GM18517 (cell line): ENCODE results near the gene MAP3K2.

Experiments
- ATAC-seq: cut with Tn5 transposase; IDR thresholded peaks from one replicate; pipeline ENCODE4 v1.9.1; 2021; ENCODE audit warnings: mild to moderate bottlenecking, moderate library complexity; ENCODE audit not compliant: unreplicated experiment

Gene MAP3K2

GRCh38 chr2:127309468-127309867 is 78.3 kb downstream of the MAP3K2 start:
- no peak for ATAC-seq

DNA sequence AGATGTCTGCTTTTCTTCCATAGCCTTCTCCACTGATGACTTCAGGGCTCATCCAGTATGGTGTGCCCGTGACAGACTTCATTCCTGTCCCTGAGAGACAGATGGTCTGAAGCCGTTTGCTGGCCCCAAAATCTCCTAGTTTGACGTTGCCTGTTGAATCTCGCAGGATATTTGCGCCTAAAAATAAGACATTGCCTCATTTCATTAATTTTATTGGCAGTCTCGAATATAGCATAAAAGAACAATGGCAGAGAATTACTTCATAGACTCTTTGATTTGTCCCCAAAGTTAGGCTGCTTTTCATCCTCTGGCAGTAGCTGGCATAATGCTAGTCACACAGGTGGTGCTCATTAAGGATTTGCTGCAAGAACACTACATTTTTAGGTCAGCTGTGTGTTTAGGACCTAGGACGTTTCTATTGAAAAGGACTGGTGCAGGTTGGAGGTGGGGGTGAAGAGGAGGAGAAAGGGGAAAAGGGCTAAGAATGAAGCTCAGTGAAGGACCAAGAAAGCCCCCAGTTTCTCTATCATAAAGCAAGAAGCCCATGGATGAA is 79.1 kb downstream of the MAP3K2 start:
- ATAC-seq = no peak

DNA sequence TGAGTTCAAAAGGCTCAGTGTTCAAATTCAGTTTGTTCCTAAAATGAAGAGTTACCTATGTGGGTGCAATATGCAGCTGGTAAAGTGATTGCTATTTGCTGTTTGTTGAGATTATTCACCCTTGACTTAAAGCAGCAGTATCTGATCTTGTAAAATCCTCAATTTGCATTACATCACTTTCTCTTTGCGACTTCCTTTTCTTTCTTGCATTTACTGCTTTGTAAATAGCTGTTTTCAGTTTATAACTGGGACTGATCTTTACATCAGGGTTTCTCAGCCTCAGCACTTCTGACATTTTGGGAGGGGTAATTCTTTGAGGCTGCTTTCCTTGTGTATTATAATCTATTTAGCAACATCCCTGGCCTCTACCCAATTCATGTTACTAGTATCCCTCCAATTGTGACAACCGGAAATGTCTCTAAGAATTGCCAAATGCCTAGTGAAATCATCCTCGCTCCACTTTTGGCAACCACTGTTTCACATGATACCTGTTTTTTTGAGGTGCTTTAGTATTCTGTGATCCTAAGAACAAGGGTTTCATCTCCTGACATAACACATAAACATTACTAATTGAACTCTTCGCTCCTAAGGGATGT is 81.7 kb downstream of the MAP3K2 start:
- ATAC-seq = no peak

- no peak for ATAC-seq
Measured at GRCh38 chr2:127302168-127302567, 85.6 kb downstream of the MAP3K2 start.

DNA sequence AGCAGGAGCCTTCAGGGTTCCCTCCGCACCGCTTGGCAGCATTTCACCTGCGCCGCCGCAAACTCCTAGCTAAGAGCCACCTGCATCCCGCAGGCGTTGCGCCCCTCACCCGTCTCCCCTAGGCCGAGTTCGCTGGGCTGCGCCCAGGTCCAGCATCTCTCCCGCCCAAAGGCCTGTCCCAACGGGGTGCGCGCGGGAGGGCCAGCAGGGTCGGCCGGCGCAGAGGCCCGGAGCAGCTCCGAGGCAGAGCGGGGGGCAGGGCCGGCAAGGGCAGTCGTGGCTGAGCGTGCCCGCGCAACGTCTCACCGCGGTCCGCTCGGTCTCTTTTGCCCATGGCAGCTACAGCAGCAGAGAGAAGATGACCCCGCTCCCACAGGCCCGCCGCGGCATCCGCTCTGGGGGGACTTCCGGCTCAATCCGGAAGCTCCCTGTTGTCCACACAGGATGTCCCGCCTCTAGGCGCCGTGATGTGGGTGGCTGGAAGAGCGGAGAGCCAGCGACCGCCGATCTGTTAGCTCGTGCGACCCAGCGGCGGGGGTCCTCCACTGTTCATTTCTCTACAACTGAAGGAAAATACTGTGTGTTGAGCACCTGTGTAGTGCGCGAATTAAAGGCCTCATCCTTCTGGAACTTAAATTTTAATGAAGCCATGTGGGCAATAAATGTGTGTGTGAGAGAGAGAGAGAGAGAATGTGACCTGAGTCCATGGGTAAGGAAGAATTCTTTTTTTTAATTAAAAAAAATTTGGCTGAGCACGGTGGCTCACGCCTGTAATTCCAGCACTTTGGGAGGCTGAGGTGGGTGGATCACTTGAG is 93.8 kb downstream of the MAP3K2 start, which contains the start of gene ERCC3:
Gene ERCC3 (minus strand): TSS at position 397 of the 815 bp plus-strand sequence. CDS start 63 bp downstream, at position 334.
- ATAC-seq = peak; percentile 90

DNA sequence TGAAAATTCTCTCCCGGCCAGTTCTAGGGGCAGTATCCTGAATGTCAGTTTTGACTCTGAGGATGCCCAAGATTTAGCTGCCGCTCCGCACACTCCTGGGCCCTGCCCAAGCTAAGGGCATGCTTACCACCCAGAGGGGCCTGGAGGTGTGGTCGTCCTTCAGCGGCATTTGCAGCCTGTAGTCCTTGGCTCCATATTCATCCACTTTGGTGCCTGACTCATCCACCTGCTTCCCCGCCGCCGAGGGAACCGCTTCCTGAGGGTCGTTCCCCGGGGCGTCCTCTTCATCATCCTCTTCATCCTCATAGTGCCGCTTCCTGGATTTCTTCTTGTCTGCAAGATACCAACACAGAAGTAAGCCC is 94.4 kb downstream of the MAP3K2 start:
- no peak for ATAC-seq

DNA sequence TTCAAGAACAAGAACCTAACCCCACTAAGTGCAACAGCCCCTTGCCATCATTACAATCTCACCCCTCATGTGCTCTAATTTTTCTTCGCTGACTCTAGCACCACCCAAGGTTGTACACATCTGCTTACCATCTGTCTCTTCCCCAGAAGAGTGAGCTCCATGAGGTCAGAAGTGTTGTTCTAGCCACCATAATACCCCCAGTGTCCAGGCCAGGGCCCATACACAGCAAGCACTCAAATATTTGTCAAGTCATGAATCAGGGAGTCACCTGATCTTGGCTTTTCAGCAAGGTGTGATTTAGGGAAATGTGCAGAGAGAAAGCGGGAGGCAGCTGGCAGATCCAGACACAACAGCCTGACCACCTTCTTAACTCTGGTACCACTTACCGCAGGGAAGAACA is 99.5 kb downstream of the MAP3K2 start:
- ATAC-seq = no peak

GRCh38 chr2:127283275-127283674 is 104.5 kb downstream of the MAP3K2 start:
- ATAC-seq = no peak

- no peak for ATAC-seq
Measured at GRCh38 chr2:127280693-127281092, 107.1 kb downstream of the MAP3K2 start.

- no peak for ATAC-seq
Measured at GRCh38 chr2:127279781-127280180, 108.0 kb downstream of the MAP3K2 start.

DNA sequence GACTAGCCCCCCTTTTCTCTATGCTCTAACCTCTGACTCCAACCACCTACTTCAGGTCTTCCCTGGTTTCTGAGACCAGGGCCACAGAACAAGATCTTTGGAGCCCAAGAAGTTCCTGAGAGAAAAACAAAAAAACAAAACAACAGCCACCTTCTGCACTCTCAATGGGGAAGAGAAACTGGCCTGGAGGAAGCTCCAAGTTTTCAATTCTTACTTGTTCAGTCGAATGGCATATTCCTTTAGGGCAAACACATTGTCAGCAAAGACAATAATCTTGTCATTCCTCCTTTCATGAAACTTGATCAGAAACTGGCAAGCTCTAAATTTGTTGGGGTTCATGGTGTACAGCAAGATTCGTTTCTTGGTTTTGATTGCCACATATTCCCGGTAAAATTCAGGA is 108.8 kb downstream of the MAP3K2 start:
- no peak for ATAC-seq

DNA sequence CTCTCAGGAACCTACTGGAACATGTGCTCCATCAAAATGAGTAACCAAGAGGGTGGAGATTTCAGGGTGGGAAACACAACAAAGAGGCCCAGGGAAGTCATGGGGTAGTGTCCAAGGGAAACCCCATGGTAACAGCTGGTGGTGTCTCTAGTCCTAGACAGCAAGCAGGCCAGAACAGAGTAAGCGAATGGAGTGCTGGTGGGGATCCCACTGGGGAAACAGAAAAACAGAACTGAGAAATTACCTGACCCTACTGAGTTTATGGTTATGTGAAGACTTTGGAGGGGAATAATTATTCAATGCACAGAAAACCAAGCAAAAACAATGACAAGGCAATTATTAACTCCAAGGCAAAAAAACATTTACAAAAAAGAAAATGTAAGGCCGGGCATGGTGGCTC is 110.7 kb downstream of the MAP3K2 start:
- ATAC-seq = no peak

GRCh38 chr2:127275789-127276188 is 112.0 kb downstream of the MAP3K2 start:
- no peak for ATAC-seq

- ATAC-seq = no peak
Measured at GRCh38 chr2:127275356-127275755, 112.4 kb downstream of the MAP3K2 start.

GRCh38 chr2:127270663-127271062 is 117.1 kb downstream of the MAP3K2 start:
- ATAC-seq = no peak

DNA sequence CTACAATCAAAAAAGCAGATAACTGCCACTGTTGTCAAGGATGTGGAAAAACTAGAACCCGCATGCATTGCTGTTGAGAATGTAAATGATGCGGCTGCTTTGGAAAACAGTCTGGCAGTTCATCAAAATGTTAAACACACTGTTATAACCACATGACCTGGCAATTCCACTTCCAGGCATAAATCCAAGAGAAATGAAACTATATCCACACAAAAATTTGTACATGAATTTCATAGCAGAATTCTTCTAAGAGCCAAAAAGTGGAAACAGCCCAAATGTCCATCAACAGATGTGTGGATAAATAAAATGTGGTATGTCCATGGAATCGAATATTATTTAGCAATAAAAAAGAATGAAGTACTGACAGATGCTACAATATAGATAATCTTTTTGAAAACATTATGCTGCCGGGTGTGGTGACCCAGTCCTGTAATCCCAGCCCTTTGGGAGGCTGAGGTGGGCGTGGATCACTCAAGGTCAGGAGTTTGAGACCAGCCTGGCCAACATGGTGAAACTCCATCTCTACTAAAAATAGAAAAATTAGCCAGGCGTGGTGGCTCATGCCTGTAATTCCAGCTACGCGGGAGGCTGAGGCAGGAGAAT is 125.9 kb downstream of the MAP3K2 start:
- ATAC-seq = no peak

GRCh38 chr2:127259355-127259754 is 128.4 kb downstream of the MAP3K2 start:
- no peak for ATAC-seq

- ATAC-seq = no peak
Measured at GRCh38 chr2:127256866-127257265, 130.9 kb downstream of the MAP3K2 start.

DNA sequence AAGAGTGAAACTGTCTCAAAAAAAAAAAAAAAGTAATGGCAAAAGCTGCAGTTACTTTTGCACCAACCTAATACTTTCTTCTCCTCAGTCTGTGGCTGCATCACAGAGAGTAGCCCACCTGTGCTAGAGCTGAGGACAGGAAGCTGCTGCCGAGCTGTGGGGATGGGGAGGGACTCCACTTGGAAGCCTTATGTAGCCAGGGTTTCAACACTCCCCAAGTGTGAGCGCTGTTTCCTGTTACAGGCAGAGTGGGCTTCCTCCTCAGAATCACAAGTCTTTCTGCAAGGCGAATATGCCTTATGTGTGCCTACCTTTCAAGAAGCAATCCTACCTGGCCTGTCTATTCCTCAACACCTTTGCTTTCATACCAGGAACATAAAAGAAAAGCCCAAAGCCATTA is 131.4 kb downstream of the MAP3K2 start:
- ATAC-seq = no peak

GRCh38 chr2:127255721-127256120 is 132.1 kb downstream of the MAP3K2 start:
- ATAC-seq = no peak

DNA sequence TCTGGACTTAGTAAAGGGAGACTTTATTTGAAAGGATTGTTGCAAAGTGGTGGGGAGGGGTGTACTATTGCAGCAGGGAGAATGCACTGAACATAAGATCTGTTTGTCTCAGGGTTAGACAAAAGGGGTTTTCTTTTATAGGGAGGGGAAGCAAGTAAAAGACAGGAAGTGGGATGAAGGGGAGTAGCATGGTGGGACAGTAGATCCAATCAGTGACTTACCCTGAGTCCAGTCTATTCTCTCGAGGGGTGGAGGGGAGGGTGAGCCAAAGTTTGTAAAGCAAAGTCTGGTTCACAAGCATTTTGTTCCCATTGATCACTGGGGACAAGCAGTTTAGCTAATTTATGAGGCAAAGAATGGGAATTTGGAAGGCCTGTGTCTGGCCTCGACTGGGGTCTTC is 132.6 kb downstream of the MAP3K2 start:
- ATAC-seq = no peak
